WTC11 (cell line): ENCODE data around the gene ATP6V0E1.

Experiments used
- ATF2 ChIP-seq: sonication (generic); formaldehyde crosslinking; IDR thresholded peaks from 2 replicates; pipeline ENCODE4 v1.8.1; 2022; ENCODE audit warnings: low read depth, missing genetic modification reagents, borderline replicate concordance
- CTCF ChIP-seq: fragments of 200-600 bp; IDR thresholded peaks from 2 replicates; pipeline ENCODE4 v1.8.0; 2022; ENCODE audit warnings: antibody characterized with exemption
- E2F5 ChIP-seq: sonication (generic); formaldehyde crosslinking; IDR thresholded peaks from 2 replicates; pipeline ENCODE4 v1.8.1; 2022; ENCODE audit warnings: mild to moderate bottlenecking, moderate library complexity, missing genetic modification reagents
- FOXJ3 ChIP-seq: sonication (generic); formaldehyde crosslinking; IDR thresholded peaks from 2 replicates; pipeline ENCODE4 v1.9.0; 2021; ENCODE audit warnings: missing genetic modification reagents, mild to moderate bottlenecking, borderline replicate concordance
- HMGXB4 ChIP-seq: sonication (generic); formaldehyde crosslinking; IDR thresholded peaks from 2 replicates; pipeline ENCODE4 v1.8.1; 2023; ENCODE audit warnings: mild to moderate bottlenecking, moderate library complexity, missing genetic modification reagents
- MYBL2 ChIP-seq: sonication (generic); formaldehyde crosslinking; IDR thresholded peaks from 2 replicates; pipeline ENCODE4 v1.8.1; 2023; ENCODE audit warnings: mild to moderate bottlenecking, moderate library complexity, missing genetic modification reagents
- RELA ChIP-seq: sonication (generic); formaldehyde crosslinking; IDR thresholded peaks from 2 replicates; pipeline ENCODE4 v1.8.1; 2022; ENCODE audit warnings: missing genetic modification reagents, mild to moderate bottlenecking, borderline replicate concordance
- RORB ChIP-seq: fragments of 250-450 bp; sonication (Bioruptor Pico); IDR thresholded peaks from 2 replicates; pipeline ENCODE4 v1.9.0; 2021; ENCODE audit warnings: mild to moderate bottlenecking
- TCF7 ChIP-seq: sonication (generic); formaldehyde crosslinking; IDR thresholded peaks from 2 replicates; pipeline ENCODE4 v1.8.0; 2022; ENCODE audit warnings: mild to moderate bottlenecking, low read depth, missing genetic modification reagents, moderate library complexity
- ZNF423 ChIP-seq: fragments of 250-450 bp; sonication (Bioruptor Pico); IDR thresholded peaks from 2 replicates; pipeline ENCODE4 v2.1.2; 2022; ENCODE audit warnings: mild to moderate bottlenecking, moderate library complexity

DNA sequence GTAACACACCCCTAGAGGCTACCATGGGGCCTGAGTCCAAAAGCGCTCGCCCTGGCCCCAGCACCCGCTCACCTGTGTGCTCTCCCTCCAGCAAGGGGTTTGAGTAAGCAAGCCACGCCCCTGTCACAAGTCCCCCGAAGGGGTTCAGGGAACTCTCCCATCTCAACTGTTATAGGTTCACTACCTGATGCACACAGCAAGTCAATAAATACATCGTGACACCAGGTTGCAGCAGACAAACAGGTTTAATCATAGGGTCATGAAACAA, 64.2 kb downstream of the ATP6V0E1 start:
- TF ChIP-seq FOXJ3 (CRISPR knock-in tag), result no peak
- TF ChIP-seq CTCF, result no peak
- no peak for TF ChIP-seq RELA (CRISPR knock-in tag)
- no peak for TF ChIP-seq ATF2 (CRISPR knock-in tag)
- TF ChIP-seq MYBL2 (CRISPR knock-in tag), result no peak
- TF ChIP-seq TCF7 (CRISPR knock-in tag), result no peak
- no peak for TF ChIP-seq HMGXB4 (CRISPR knock-in tag)
- no peak for TF ChIP-seq ZNF423 (CRISPR knock-in tag)
- TF ChIP-seq RORB (CRISPR knock-in tag), result no peak
- TF ChIP-seq E2F5, result no peak
